Hepatocyte (in vitro differentiated cells): Measurements from ENCODE around the gene TBC1D3C. TPM values are rescaled to one million over a fixed set of nuclear protein-coding genes. Genes with fewer than 3 reads are reported as not detected.
"Not testable (repeated sequence)": the region's sequence is repeated elsewhere in the genome, so short reads cannot be mapped to it uniquely, and the experiment has no call there.

ENCODE experiments used
- DNase-seq: peaks from one replicate; pipeline ENCODE4 v3.0.0-alpha.2; 2016; ENCODE audit warnings: low spot score
- H2AFZ ChIP-seq: fragments of 200-600 bp; sonication (generic); 2 replicates; pipeline ENCODE4 v1.6.0; 2016; ENCODE audit warnings: antibody characterized with exemption, mild to moderate bottlenecking
- H3K27ac ChIP-seq: fragments of 200-600 bp; sonication (generic); 2 replicates; pipeline ENCODE4 v1.5.1; 2016; ENCODE audit warnings: mild to moderate bottlenecking
- H3K27me3 ChIP-seq: fragments of 200-600 bp; sonication (generic); 2 replicates; pipeline ENCODE4 v1.6.1; 2016
- H3K36me3 ChIP-seq: fragments of 200-600 bp; sonication (generic); replicated peaks from 2 replicates; pipeline ENCODE4 v1.5.1; 2016; ENCODE audit warnings: low read depth; ENCODE audit not compliant: insufficient read depth
- H3K4me1 ChIP-seq: fragments of 200-600 bp; sonication (generic); 2 replicates; pipeline ENCODE4 v1.5.1; 2016; ENCODE audit warnings: mild to moderate bottlenecking, moderate library complexity; ENCODE audit not compliant: insufficient read depth
- H3K4me2 ChIP-seq: fragments of 200-600 bp; sonication (generic); 2 replicates; pipeline ENCODE4 v1.6.0; 2016
- H3K4me3 ChIP-seq: fragments of 200-600 bp; sonication (generic); 2 replicates; pipeline ENCODE4 v1.5.1; 2016; ENCODE audit warnings: mild to moderate bottlenecking
- H3K79me2 ChIP-seq: fragments of 200-600 bp; sonication (generic); 2 replicates; pipeline ENCODE4 v1.6.0; 2017; ENCODE audit warnings: mild to moderate bottlenecking
- H3K9me2 ChIP-seq: fragments of 200-600 bp; sonication (generic); replicated peaks from 2 replicates; pipeline ENCODE4 v1.6.0; 2017; ENCODE audit warnings: mild to moderate bottlenecking; ENCODE audit not compliant: insufficient read depth
- H3K9me3 ChIP-seq: fragments of 200-600 bp; sonication (generic); 2 replicates; pipeline ENCODE4 v1.5.1; 2016; ENCODE audit warnings: low read depth, mild to moderate bottlenecking
- H4K20me1 ChIP-seq: fragments of 200-600 bp; sonication (generic); 2 replicates; pipeline ENCODE4 v1.6.0; 2016; ENCODE audit warnings: mild to moderate bottlenecking; ENCODE audit not compliant: insufficient read depth, poor library complexity, severe bottlenecking
- WGBS: methylation state at CpG from one replicate; pipeline ENCODE4 v1.1.6; 2016; ENCODE audit warnings: low lambda C conversion rate; ENCODE audit errors: missing lambda C conversion rate; 5-methylcytosine and 5-hydroxymethylcytosine counted together
- polyA plus RNA-seq: library from polyadenylated mRNA; unstranded; fragments of >200 nt; fragmentation: Nextera tagmentation; extraction: Ambion mirVana; gene quantifications from 2 replicates; pipeline ENCODE4 v1.2.1, GENCODE V29; 2016
- small RNA-seq: library from RNA; depleted of rRNA; stranded (forward); fragments of <200 nt; gene quantifications from one replicate; pipeline ENCODE3, GENCODE V24; 2014
- total RNA-seq: library from RNA; depleted of rRNA; stranded (reverse); fragments of >200 nt; gene quantifications from 2 replicates; pipeline ENCODE4 v1.2.3, GENCODE V29; 2014

TBC1D3C gene
- total RNA-seq, result not detected in 2 replicates
- polyA plus RNA-seq, result not detected in 2 replicates

DNA sequence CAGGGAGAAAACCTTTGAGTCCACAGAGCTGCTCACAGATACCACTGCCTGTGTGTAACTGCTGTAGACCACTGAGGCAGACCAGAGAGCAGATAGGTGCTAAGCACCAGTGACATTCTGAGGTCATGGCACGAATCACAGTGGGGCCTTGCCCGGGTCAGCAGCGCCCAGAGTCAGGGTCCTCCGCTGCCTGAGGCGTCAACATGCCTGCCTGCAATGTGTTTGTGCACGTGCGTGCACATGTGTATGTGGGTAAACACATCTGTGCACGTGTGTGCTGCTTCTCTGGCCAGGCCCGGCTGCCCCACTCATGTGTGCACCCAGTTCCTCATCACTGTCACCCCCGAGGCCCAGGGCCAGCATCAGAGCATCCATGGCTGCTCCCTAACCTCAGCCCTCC lies at the start of gene TBC1D3C:
Gene TBC1D3C, minus strand, starts transcription at position 101 of the 400 bp plus-strand sequence. CDS start 1,568 bp downstream, outside the sequence.
- H4K20me1 ChIP-seq, H3K4me1 ChIP-seq, H3K79me2 ChIP-seq, H2AFZ ChIP-seq, DNase-seq, H3K36me3 ChIP-seq, H3K27ac ChIP-seq, H3K9me3 ChIP-seq, H3K4me3 ChIP-seq, H3K4me2 ChIP-seq, H3K9me2 ChIP-seq, H3K27me3 ChIP-seq: not testable (repeated sequence)
- no CpG with 5 or more reads among the region's 10 CpGs for WGBS

DNA sequence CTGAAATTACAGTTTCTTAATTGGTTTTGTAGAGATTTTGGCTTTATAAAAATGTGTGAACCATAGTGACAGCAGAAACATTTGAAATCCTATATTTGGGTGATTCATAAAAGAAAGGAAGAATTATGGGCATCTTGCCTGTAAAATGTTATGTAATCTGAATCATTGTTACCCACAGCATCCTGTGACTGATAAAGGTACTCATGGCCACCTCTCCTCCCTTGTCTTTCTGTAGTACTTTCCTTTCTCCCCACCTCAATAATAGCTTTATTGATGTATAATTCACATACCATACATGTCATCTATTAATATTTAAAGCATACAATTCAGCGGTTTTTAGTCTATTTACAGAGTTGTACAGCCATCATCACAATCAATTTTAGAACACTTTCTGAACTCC lies 30.8 kb upstream of the TBC1D3C start:
- H3K9me2 ChIP-seq, H3K79me2 ChIP-seq, H3K4me1 ChIP-seq, DNase-seq, H3K4me2 ChIP-seq, H3K27ac ChIP-seq, H3K4me3 ChIP-seq, H2AFZ ChIP-seq, H3K36me3 ChIP-seq, H4K20me1 ChIP-seq, H3K27me3 ChIP-seq, H3K9me3 ChIP-seq: not testable (repeated sequence)
- WGBS, result no CpG with 5 or more reads among the region's 1 CpG

DNA sequence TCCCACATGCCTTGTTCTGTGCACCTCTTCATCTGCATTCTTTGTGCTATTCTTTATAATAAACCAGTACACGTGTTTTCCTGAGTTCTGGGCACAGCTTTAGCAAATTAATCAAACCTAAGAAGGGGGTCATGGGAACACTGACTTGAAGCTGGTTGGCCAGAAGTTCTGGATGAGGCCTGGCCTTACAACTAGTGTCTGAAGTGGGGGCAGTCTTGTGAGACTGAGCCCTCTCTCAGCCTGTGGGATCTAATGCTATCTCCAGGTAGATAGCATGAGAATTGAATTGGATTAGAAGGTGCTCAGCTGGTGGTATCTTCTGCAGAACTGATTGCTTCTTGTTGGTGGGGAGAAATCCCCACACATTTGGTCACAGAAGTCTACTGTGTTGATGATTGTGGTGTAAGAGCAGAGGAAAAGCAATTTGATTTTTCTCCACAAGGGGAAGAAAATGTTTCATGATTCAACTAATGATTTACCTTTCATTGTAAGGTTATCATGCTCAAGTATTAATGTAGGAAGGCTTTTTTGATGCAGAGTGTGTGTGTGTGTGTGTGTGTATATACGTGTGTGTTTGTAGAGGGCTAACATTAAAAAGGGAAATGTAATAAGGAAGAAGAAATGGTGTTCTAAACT lies 25.7 kb upstream of the TBC1D3C start:
- H4K20me1 ChIP-seq, H3K79me2 ChIP-seq: not testable (repeated sequence)
- no CpG with 5 or more reads among the region's 2 CpGs for WGBS

DNA sequence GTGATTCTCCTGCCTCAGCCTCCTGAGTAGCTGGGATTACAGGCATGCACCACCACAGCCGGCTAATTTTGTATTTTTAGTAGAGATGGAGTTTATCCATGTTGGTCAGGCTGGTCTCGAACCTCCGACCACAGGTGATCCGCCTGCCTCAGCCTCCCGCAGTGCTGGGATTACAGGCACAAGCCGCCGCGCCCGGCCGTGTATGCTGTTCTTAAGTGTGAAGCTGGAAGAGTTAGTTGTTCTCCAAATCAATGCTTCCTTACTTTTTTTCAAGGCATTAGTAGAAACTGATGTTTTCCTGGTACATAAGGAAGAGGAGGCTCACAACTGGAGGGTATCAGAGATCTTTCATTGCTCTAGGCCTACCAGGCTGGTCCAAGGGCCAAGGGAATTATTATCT lies 19.7 kb upstream of the TBC1D3C start:
- 96% methylated on average over 9 of the region's 10 CpGs for WGBS
- DNase-seq, result not testable (repeated sequence)

More for the DNA sequence above, 25.7 kb upstream of the TBC1D3C start:
- not testable (repeated sequence) for H3K4me1 ChIP-seq, DNase-seq, H3K9me2 ChIP-seq, H3K4me3 ChIP-seq, H3K36me3 ChIP-seq, H3K27ac ChIP-seq, H2AFZ ChIP-seq, H3K9me3 ChIP-seq, H3K4me2 ChIP-seq, H3K27me3 ChIP-seq

DNA sequence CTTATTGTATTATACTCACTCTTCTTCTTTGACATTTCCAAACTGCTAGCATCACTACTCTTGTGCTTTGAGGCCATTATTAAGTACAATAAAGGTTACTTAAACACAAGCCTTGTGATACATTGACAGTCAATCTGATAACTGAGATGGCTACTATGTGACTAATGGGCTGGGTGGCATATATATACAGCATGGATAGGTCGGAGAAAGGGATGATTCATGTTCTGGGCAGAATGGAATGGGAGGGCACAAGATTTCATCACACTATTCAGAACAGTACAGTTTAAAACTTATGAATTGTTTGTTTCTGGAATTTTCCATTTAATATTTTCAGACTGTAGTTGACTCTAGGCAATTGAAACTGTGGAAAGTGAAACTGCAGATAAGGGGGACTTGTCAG lies 18.9 kb upstream of the TBC1D3C start:
- DNase-seq, H3K27me3 ChIP-seq, H4K20me1 ChIP-seq, H2AFZ ChIP-seq, H3K4me3 ChIP-seq, H3K9me3 ChIP-seq, H3K27ac ChIP-seq, H3K4me1 ChIP-seq, H3K36me3 ChIP-seq, H3K4me2 ChIP-seq, H3K79me2 ChIP-seq, H3K9me2 ChIP-seq: not testable (repeated sequence)
- WGBS, result no CpG with 5 or more reads among the region's 1 CpG

More for the DNA sequence above, 19.7 kb upstream of the TBC1D3C start:
- not testable (repeated sequence) for H3K79me2 ChIP-seq, H3K4me3 ChIP-seq, H3K4me2 ChIP-seq, H3K27ac ChIP-seq, H3K36me3 ChIP-seq, H4K20me1 ChIP-seq, H3K9me2 ChIP-seq, H2AFZ ChIP-seq, H3K9me3 ChIP-seq, H3K27me3 ChIP-seq, H3K4me1 ChIP-seq

Small RNA genes within 50 kb of the gene (small RNA-seq; reads per million reads assigned to genes)
- not detected for gene RF00019

Other genes starting within 250 kb of the TBC1D3C start
- not detected in 2 replicates for gene TBC1D3K, start 144.2 kb downstream of the TBC1D3C start, total RNA-seq
- not detected in 2 replicates for gene TBC1D3K, start 144.2 kb downstream of the TBC1D3C start, polyA plus RNA-seq
- gene TBC1D3L, start 79.6 kb downstream of the TBC1D3C start, total RNA-seq, result 10.7 and 12.8 TPM in 2 replicates
- 20.6 and 31.4 TPM in 2 replicates for gene TBC1D3L, start 79.6 kb downstream of the TBC1D3C start, polyA plus RNA-seq
- gene TBC1D3D, start 64.7 kb downstream of the TBC1D3C start, total RNA-seq, result not detected in 2 replicates
- 0.08 and 0.15 TPM in 2 replicates for gene TBC1D3D, start 64.7 kb downstream of the TBC1D3C start, polyA plus RNA-seq
- not detected in 2 replicates for gene TBC1D3E, start 59.3 kb upstream of the TBC1D3C start, total RNA-seq
- gene TBC1D3E, start 59.3 kb upstream of the TBC1D3C start, polyA plus RNA-seq, result not detected in 2 replicates
- gene TBC1D3, start 123.9 kb upstream of the TBC1D3C start, total RNA-seq, result not detected in 2 replicates
- not detected in 2 replicates for gene TBC1D3, start 123.9 kb upstream of the TBC1D3C start, polyA plus RNA-seq
- gene MRPL45, start 228.5 kb upstream of the TBC1D3C start, total RNA-seq, result 44.9 and 58.7 TPM in 2 replicates
- 25.8 and 29.4 TPM in 2 replicates for gene MRPL45, start 228.5 kb upstream of the TBC1D3C start, polyA plus RNA-seq